HCT116 (cell line): ENCODE data around the gene SMIM44.

Experiments
- EZH2 ChIP-seq: fragments of 200-600 bp; sonication (generic); IDR thresholded peaks from 2 replicates; pipeline ENCODE4 v1.6.1; 2017; ENCODE audit warnings: antibody characterized with exemption, mixed run types
- EZH2phosphoT487 ChIP-seq: fragments of 200-600 bp; IDR thresholded peaks from 2 replicates; pipeline ENCODE4 v1.6.1; 2018; ENCODE audit warnings: antibody characterized with exemption, borderline replicate concordance
- JUND ChIP-seq: IDR thresholded peaks from 2 replicates; pipeline ENCODE4 v1.6.1; 2012
- POLR2A ChIP-seq: IDR thresholded peaks from 2 replicates; pipeline ENCODE4 v1.7.0; 2011; ENCODE audit warnings: borderline replicate concordance; ENCODE audit not compliant: insufficient read depth, insufficient read length; ENCODE audit errors: extremely low read depth
- TCF7L2 ChIP-seq: IDR thresholded peaks from 2 replicates; pipeline ENCODE4 v1.7.0; 2011; ENCODE audit warnings: borderline replicate concordance, inconsistent platforms; ENCODE audit not compliant: insufficient read depth, insufficient read length; ENCODE audit errors: extremely low read depth
- YY1 ChIP-seq: IDR thresholded peaks from 2 replicates; pipeline ENCODE4 v1.6.1; 2011; ENCODE audit warnings: low read length, low read depth, moderate library complexity, mild to moderate bottlenecking; ENCODE audit not compliant: insufficient replicate concordance; ENCODE audit errors: extremely low read depth
- TF ChIP-seq, protein P1 (sequence below), 3 experiments: fragments of 200-600 bp in 1 of 3; sonication (generic) in 1 of 3; IDR thresholded peaks in 2 of 3; conservative IDR thresholded peaks in 1 of 3; 2 replicates each; pipeline ENCODE4 v1.5.1; 2012 to 2017; ENCODE audit warnings: low read depth in 2 of 3, low read length in 2 of 3, antibody characterized with exemption in 1 of 3, borderline replicate concordance in 1 of 3, control low read depth in 1 of 3, mild to moderate bottlenecking in 1 of 3, mixed read lengths in 1 of 3, mixed run types in 1 of 3, moderate library complexity in 1 of 3; ENCODE audit not compliant: insufficient read depth in 1 of 3
- TF ChIP-seq, protein P2 (sequence below): IDR thresholded peaks from 2 replicates; pipeline ENCODE4 v1.6.1; 2012

DNA sequence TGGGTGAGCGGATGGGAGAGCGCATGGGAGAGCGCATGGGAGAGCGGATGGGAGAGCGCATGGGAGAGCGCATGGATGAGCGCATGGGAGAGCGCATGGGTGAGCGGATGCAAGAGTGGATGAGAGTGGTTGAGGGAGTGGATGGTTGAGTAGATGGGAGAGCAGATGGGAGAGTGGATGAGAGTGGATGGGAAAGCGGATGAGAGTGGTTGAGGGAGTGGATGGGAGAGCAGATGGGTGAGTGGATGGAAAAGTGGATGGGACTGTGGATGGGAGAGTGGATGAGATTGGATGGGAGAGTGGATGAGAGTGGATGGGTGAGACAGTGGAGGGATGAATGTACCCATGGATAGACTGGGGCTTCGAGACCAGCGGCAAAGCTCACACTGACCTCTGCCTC is 47.1 kb upstream of the SMIM44 start:
- TF ChIP-seq POLR2A (no peak), TCF7L2 (no peak), EZH2phosphoT487 (no peak), YY1 (no peak), EZH2 (no peak), JUND (no peak)
- TF ChIP-seq, protein P1, sequence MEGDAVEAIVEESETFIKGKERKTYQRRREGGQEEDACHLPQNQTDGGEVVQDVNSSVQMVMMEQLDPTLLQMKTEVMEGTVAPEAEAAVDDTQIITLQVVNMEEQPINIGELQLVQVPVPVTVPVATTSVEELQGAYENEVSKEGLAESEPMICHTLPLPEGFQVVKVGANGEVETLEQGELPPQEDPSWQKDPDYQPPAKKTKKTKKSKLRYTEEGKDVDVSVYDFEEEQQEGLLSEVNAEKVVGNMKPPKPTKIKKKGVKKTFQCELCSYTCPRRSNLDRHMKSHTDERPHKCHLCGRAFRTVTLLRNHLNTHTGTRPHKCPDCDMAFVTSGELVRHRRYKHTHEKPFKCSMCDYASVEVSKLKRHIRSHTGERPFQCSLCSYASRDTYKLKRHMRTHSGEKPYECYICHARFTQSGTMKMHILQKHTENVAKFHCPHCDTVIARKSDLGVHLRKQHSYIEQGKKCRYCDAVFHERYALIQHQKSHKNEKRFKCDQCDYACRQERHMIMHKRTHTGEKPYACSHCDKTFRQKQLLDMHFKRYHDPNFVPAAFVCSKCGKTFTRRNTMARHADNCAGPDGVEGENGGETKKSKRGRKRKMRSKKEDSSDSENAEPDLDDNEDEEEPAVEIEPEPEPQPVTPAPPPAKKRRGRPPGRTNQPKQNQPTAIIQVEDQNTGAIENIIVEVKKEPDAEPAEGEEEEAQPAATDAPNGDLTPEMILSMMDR (IDR thresholded peaks at IDR 0.05 in 2 of 3, conservative IDR thresholded peaks at IDR 0.05 in 1 of 3; ENCODE audit: borderline replicate concordance in 1 of 3, insufficient read depth in 1 of 3, low read depth in 2 of 3, low read length in 2 of 3) = no peak
- TF ChIP-seq, protein P2, sequence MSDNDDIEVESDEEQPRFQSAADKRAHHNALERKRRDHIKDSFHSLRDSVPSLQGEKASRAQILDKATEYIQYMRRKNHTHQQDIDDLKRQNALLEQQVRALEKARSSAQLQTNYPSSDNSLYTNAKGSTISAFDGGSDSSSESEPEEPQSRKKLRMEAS = no peak
